Parathyroid adenoma (tissue), 2 donors: ENCODE data around the gene ZNF521.

Source experiments
- H2AFZ ChIP-seq: fragments of 300-600 bp; sonication (generic); one replicate; pipeline ENCODE4 v1.7.0; 2017; ENCODE audit warnings: antibody characterized with exemption, mild to moderate bottlenecking
- H3K27ac ChIP-seq: fragments of 300-600 bp; sonication (generic); one replicate; pipeline ENCODE4 v1.7.0; 2017
- H3K27me3 ChIP-seq: fragments of 300-600 bp; sonication (generic); one replicate; pipeline ENCODE4 v1.7.0; 2017; ENCODE audit warnings: low read length; ENCODE audit not compliant: control insufficient read depth, insufficient read depth
- H3K36me3 ChIP-seq: fragments of 300-600 bp; sonication (generic); one replicate; pipeline ENCODE4 v1.7.0; 2017; ENCODE audit warnings: low read length; ENCODE audit not compliant: control insufficient read depth, insufficient read depth
- H3K4me1 ChIP-seq: fragments of 300-600 bp; sonication (generic); one replicate; pipeline ENCODE4 v1.7.0; 2017; ENCODE audit warnings: control low read depth
- H3K4me2 ChIP-seq: fragments of 300-600 bp; sonication (generic); one replicate; pipeline ENCODE4 v1.7.0; 2017; ENCODE audit warnings: low read length
- H3K4me3 ChIP-seq: fragments of 300-600 bp; sonication (generic); one replicate; pipeline ENCODE4 v1.7.0; 2017; ENCODE audit warnings: low read depth, low read length
- H3K79me2 ChIP-seq: fragments of 300-600 bp; sonication (generic); one replicate; pipeline ENCODE4 v1.7.0; 2017; ENCODE audit warnings: control low read depth
- H3K9ac ChIP-seq: fragments of 300-600 bp; sonication (generic); one replicate; pipeline ENCODE4 v1.7.0; 2017; ENCODE audit warnings: mild to moderate bottlenecking
- H3K9me3 ChIP-seq: fragments of 300-600 bp; sonication (generic); one replicate; pipeline ENCODE4 v1.7.0; 2017; ENCODE audit warnings: low read length; ENCODE audit not compliant: control insufficient read depth
- TF ChIP-seq, protein P1 (sequence below): fragments of 300-600 bp; sonication (generic); IDR thresholded peaks from one replicate; pipeline ENCODE4 v1.7.0; 2017; ENCODE audit warnings: antibody characterized with exemption, mild to moderate bottlenecking
- donor health status: primary hyperparathyroidism.

ZNF521 gene

DNA sequence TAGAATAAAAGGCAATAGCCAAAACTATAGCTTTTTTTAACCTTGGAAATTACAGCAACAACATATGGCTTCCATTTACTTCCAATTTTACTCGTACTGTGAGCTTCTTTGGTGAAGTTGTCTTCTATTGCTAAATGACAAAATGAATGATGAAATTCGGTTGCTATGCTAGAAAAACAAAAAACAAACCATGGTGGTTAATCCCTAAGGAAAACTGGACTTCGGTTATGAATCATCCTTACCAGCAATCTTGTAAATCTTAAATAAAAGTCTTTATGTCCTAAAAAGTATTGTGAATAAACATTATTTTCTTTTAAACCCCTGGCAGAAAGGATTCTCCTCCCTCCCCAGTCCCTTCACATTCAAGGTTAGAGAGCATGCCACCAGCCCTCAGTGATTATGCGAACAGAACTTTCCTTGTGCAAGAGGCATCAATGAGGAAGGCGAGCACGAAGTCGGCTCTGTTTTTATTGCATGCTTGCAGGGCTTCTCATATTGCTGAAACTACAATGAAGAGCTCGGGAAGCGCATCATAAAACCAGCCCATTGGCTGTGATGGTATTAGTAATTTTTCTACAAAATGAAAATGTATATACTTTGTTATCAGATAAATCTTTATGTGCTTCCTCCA, 62.9 kb downstream of the ZNF521 start:
- Histone ChIP-seq H3K9ac (no peak overlapping the region), H3K27me3 (no peaks in the 10 kb centered on the region), H3K79me2 (no peaks in the 10 kb centered on the region), H3K36me3 (no peaks in the 10 kb centered on the region), H3K4me1 (peaks cover 4% of the 10 kb centered on the region), H2AFZ (no peak overlapping the region), H3K27ac (no peak overlapping the region), H3K4me2 (no peak overlapping the region), H3K9me3 (no peaks in the 10 kb centered on the region), H3K4me3 (no peak overlapping the region)
- TF ChIP-seq, protein P1, sequence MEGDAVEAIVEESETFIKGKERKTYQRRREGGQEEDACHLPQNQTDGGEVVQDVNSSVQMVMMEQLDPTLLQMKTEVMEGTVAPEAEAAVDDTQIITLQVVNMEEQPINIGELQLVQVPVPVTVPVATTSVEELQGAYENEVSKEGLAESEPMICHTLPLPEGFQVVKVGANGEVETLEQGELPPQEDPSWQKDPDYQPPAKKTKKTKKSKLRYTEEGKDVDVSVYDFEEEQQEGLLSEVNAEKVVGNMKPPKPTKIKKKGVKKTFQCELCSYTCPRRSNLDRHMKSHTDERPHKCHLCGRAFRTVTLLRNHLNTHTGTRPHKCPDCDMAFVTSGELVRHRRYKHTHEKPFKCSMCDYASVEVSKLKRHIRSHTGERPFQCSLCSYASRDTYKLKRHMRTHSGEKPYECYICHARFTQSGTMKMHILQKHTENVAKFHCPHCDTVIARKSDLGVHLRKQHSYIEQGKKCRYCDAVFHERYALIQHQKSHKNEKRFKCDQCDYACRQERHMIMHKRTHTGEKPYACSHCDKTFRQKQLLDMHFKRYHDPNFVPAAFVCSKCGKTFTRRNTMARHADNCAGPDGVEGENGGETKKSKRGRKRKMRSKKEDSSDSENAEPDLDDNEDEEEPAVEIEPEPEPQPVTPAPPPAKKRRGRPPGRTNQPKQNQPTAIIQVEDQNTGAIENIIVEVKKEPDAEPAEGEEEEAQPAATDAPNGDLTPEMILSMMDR, result no peak

GRCh38 chr18:25288340-25288938, 63.5 kb downstream of the ZNF521 start:
- Histone ChIP-seq H3K4me3 (no peak overlapping the region), H3K27ac (no peak overlapping the region), H3K4me2 (no peak overlapping the region), H3K9me3 (no peaks in the 10 kb centered on the region), H2AFZ (no peak overlapping the region), H3K4me1 (peaks cover 4% of the 10 kb centered on the region), H3K36me3 (no peaks in the 10 kb centered on the region), H3K9ac (no peak overlapping the region), H3K27me3 (no peaks in the 10 kb centered on the region), H3K79me2 (no peaks in the 10 kb centered on the region)
- TF ChIP-seq, protein P1, result no peak

GRCh38 chr18:25287106-25287505, 64.9 kb downstream of the ZNF521 start:
- Histone ChIP-seq H3K27ac (no peak overlapping the region), H3K9me3 (no peaks in the 10 kb centered on the region), H3K4me2 (no peak overlapping the region), H3K27me3 (no peaks in the 10 kb centered on the region), H3K4me3 (no peak overlapping the region), H2AFZ (no peak overlapping the region), H3K36me3 (no peaks in the 10 kb centered on the region), H3K9ac (no peak overlapping the region), H3K79me2 (no peaks in the 10 kb centered on the region), H3K4me1 (peaks cover 4% of the 10 kb centered on the region)
- TF ChIP-seq, protein P1, result no peak

GRCh38 chr18:25284861-25285550, 67.0 kb downstream of the ZNF521 start:
- Histone ChIP-seq H3K9me3 (no peaks in the 10 kb centered on the region), H2AFZ (no peak overlapping the region), H3K36me3 (no peaks in the 10 kb centered on the region), H3K4me2 (no peak overlapping the region), H3K9ac (no peak overlapping the region), H3K4me1 (peaks cover 4% of the 10 kb centered on the region), H3K27me3 (no peaks in the 10 kb centered on the region), H3K79me2 (no peaks in the 10 kb centered on the region), H3K27ac (no peak overlapping the region), H3K4me3 (no peak overlapping the region)
- TF ChIP-seq, protein P1, result no peak
